ENCODE results near the gene FAM234B. TPM values are rescaled to one million over a fixed set of nuclear protein-coding genes. Genes with fewer than 3 reads are reported as not detected.

The FAM234B gene
- total RNA-seq, 4 donors from 2014 or later: 4.7 to 6.5 (median 5.5) TPM

- no peak for ATAC-seq
- WGBS, 2 donors (ENCODE audit: low coverage in 1 of 2): 84 to 91% methylated on average over 4 to 7 of the region's 8 CpGs
- Histone ChIP-seq H3K4me1 (peaks cover 0 to 51% (median 3%) of the 10 kb centered on the region in 3 donors), H3K36me3 (no peaks in the 10 kb centered on the region), H3K27me3 (no peaks in the 10 kb centered on the region), H3K9me3 (no peaks in the 10 kb centered on the region), H3K4me3 (no peak overlapping the region), H3K27ac (no peak overlapping the region)
- TF ChIP-seq CTCF (IDR thresholded peaks at IDR 0.05): no peak
- TF ChIP-seq POLR2A (IDR thresholded peaks at IDR 0.05): no peak
- TF ChIP-seq EP300 (IDR thresholded peaks at IDR 0.05): no peak
- no peak for TF ChIP-seq POLR2AphosphoS5 (IDR thresholded peaks at IDR 0.05)
Measured at GRCh38 chr12:13095266-13095995, 51.2 kb downstream of the FAM234B start.

GRCh38 chr12:13097491-13098011, 53.4 kb downstream of the FAM234B start:
- Histone ChIP-seq H3K4me1 (peaks cover 0 to 67% (median 3%) of the 10 kb centered on the region in 3 donors), H3K4me3 (peak overlapping the region; percentile 3 to 29), H3K27me3 (no peaks in the 10 kb centered on the region), H3K9me3 (no peaks in the 10 kb centered on the region), H3K36me3 (no peaks in the 10 kb centered on the region), H3K27ac (peak overlapping the region; percentile 62 to 92 (median 82))
- 27 to 35% methylated on average over 8 to 9 of the region's 9 CpGs for WGBS, 2 donors (ENCODE audit: low coverage in 1 of 2)
- no peak for TF ChIP-seq EP300 (IDR thresholded peaks at IDR 0.05)
- TF ChIP-seq CTCF (IDR thresholded peaks at IDR 0.05): no peak
- TF ChIP-seq POLR2A (IDR thresholded peaks at IDR 0.05): no peak
- TF ChIP-seq POLR2AphosphoS5 (IDR thresholded peaks at IDR 0.05): no peak
- ATAC-seq: no peak

- TF ChIP-seq POLR2AphosphoS5 (IDR thresholded peaks at IDR 0.05) (no peak), CTCF (IDR thresholded peaks at IDR 0.05) (no peak), POLR2A (IDR thresholded peaks at IDR 0.05) (no peak), EP300 (IDR thresholded peaks at IDR 0.05) (no peak)
- Histone ChIP-seq H3K27me3 (no peaks in the 10 kb centered on the region), H3K4me3 (no peak overlapping the region), H3K36me3 (no peaks in the 10 kb centered on the region), H3K27ac (peak overlapping the region; percentile 58 to 92 (median 88)), H3K4me1 (peaks cover 0 to 57% (median 3%) of the 10 kb centered on the region in 3 donors), H3K9me3 (no peaks in the 10 kb centered on the region)
- no peak for ATAC-seq
- 51 to 61% methylated on average over 6 to 8 of the region's 8 CpGs for WGBS, 2 donors (ENCODE audit: low coverage in 1 of 2)
Measured at GRCh38 chr12:13099066-13099843, 55.1 kb downstream of the FAM234B start.

GRCh38 chr12:13099844-13100604, 55.8 kb downstream of the FAM234B start:
- TF ChIP-seq POLR2A (IDR thresholded peaks at IDR 0.05): no peak
- Histone ChIP-seq H3K36me3 (no peaks in the 10 kb centered on the region), H3K27me3 (no peaks in the 10 kb centered on the region), H3K27ac (peak overlapping the region; percentile 61 to 92 (median 88)), H3K4me3 (no peak overlapping the region), H3K9me3 (no peaks in the 10 kb centered on the region), H3K4me1 (peaks cover 0 to 52% (median 3%) of the 10 kb centered on the region in 3 donors)
- 83 to 96% methylated on average over 5 to 7 of the region's 10 CpGs for WGBS, 2 donors (ENCODE audit: low coverage in 1 of 2)
- no peak for ATAC-seq

GRCh38 chr12:13100605-13100881, 56.4 kb downstream of the FAM234B start:
- no peak for ATAC-seq
- no peaks in the 10 kb centered on the region for H3K9me3 ChIP-seq
- TF ChIP-seq CTCF (IDR thresholded peaks at IDR 0.05) (no peak), POLR2A (IDR thresholded peaks at IDR 0.05) (no peak), EP300 (IDR thresholded peaks at IDR 0.05) (no peak), POLR2AphosphoS5 (IDR thresholded peaks at IDR 0.05) (no peak)
- peaks cover 0 to 52% (median 3%) of the 10 kb centered on the region in 3 donors for H3K4me1 ChIP-seq
- 11% methylated on average over 3 to 6 of the region's 6 CpGs for WGBS, 2 donors (ENCODE audit: low coverage in 1 of 2)
- H3K27ac ChIP-seq: peak overlapping the region; percentile 61 to 92 (median 88)
- no peaks in the 10 kb centered on the region for H3K27me3 ChIP-seq
- peak overlapping the region; percentile 35 to 67 for H3K4me3 ChIP-seq
- H3K36me3 ChIP-seq: no peaks in the 10 kb centered on the region

All from gastroesophageal sphincter (tissue), 4 donors.